ENCODE measurements around the gene SLC6A9.

Gene SLC6A9

GRCh38 chr1:44032170-44032790 is 1.0 kb upstream of the SLC6A9 start:
- DNase-seq (ENCODE audit: low spot score): no peak
- TF ChIP-seq CTCF (IDR thresholded peaks at IDR 0.05; ENCODE audit: borderline replicate concordance, control extremely low read depth, extremely low read depth, insufficient read depth, missing control alignments): no peak
- in situ Hi-C loops (cut with MboI; ENCODE audit: low sequenced_read_pairs, unreplicated experiment): no loop called here

GRCh38 chr1:44030605-44031251 is 534 bp downstream of the SLC6A9 start:
- in situ Hi-C loops (cut with MboI; ENCODE audit: low sequenced_read_pairs, unreplicated experiment): no loop called here
- TF ChIP-seq CTCF (IDR thresholded peaks at IDR 0.05; ENCODE audit: borderline replicate concordance, control extremely low read depth, extremely low read depth, insufficient read depth, missing control alignments): peak; percentile 17
- peak; percentile 68 for DNase-seq (ENCODE audit: low spot score)

GRCh38 chr1:44029911-44030604 is 1.2 kb downstream of the SLC6A9 start:
- peak; percentile 92 for DNase-seq (ENCODE audit: low spot score)
- TF ChIP-seq CTCF (IDR thresholded peaks at IDR 0.05; ENCODE audit: borderline replicate concordance, control extremely low read depth, extremely low read depth, insufficient read depth, missing control alignments): no peak
- in situ Hi-C loops (cut with MboI; ENCODE audit: low sequenced_read_pairs, unreplicated experiment): no loop called here

- TF ChIP-seq CTCF (IDR thresholded peaks at IDR 0.05; ENCODE audit: borderline replicate concordance, control extremely low read depth, extremely low read depth, insufficient read depth, missing control alignments): no peak
- in situ Hi-C loops (cut with MboI; ENCODE audit: low sequenced_read_pairs, unreplicated experiment): no loop called here
- DNase-seq (ENCODE audit: low spot score): peak; percentile 77
Measured at GRCh38 chr1:44029260-44029910, 1.9 kb downstream of the SLC6A9 start.

- in situ Hi-C loops (cut with MboI; ENCODE audit: low sequenced_read_pairs, unreplicated experiment): no loop called here
Measured at GRCh38 chr1:44027320-44027719, 3.9 kb downstream of the SLC6A9 start.

More at GRCh38 chr1:44027320-44027719, 3.9 kb downstream of the SLC6A9 start:
- no peak for TF ChIP-seq CTCF (IDR thresholded peaks at IDR 0.05; ENCODE audit: borderline replicate concordance, control extremely low read depth, extremely low read depth, insufficient read depth, missing control alignments)
- no peak for DNase-seq (ENCODE audit: low spot score)
